PFSK-1 (cell line): ENCODE results near the gene IL20.

Experiments used
- FOXP2 ChIP-seq: optimal IDR thresholded peaks from 2 replicates; pipeline ENCODE3; 2011; ENCODE audit warnings: borderline replicate concordance, control low read depth, inconsistent platforms; ENCODE audit not compliant: insufficient read depth; ENCODE audit errors: extremely low read length, extremely low read depth
- POLR2AphosphoS5 ChIP-seq: IDR thresholded peaks from 2 replicates; pipeline ENCODE4 v1.6.1; 2012; ENCODE audit warnings: low read depth, mild to moderate bottlenecking, control low read depth, low read length, moderate library complexity
- REST ChIP-seq, 2 experiments: IDR thresholded peaks; 2 replicates each; pipeline versions ENCODE4 v1.6.1 to v1.8.0; 2011 to 2012; ENCODE audit warnings: low read depth in 2 of 2, low read length in 2 of 2, control low read depth in 1 of 2, inconsistent platforms in 1 of 2, mild to moderate bottlenecking in 1 of 2, moderate library complexity in 1 of 2; ENCODE audit not compliant: insufficient read depth in 1 of 2
- SIN3A ChIP-seq: IDR thresholded peaks from 2 replicates; pipeline ENCODE4 v1.6.1; 2012; ENCODE audit warnings: mild to moderate bottlenecking, low read length, moderate library complexity, borderline replicate concordance; ENCODE audit not compliant: insufficient read depth
- TAF1 ChIP-seq: IDR thresholded peaks from 2 replicates; pipeline ENCODE4 v1.6.1; 2012; ENCODE audit warnings: low read length, control low read depth, borderline replicate concordance; ENCODE audit not compliant: insufficient read depth

The IL20 gene

GRCh38 chr1:206891412-206891811 is 26.0 kb downstream of the IL20 start:
- TF ChIP-seq FOXP2: no peak

GRCh38 chr1:206892351-206892984 is 27.0 kb downstream of the IL20 start:
- no peak for TF ChIP-seq FOXP2
- TF ChIP-seq POLR2AphosphoS5: no peak
- TF ChIP-seq SIN3A: no peak
- TF ChIP-seq REST (IDR thresholded peaks at IDR 0.05; ENCODE audit: insufficient read depth in 1 of 2, low read depth in 2 of 2, low read length in 2 of 2): no peak
- no peak for TF ChIP-seq TAF1

- no peak for TF ChIP-seq REST (IDR thresholded peaks at IDR 0.05; ENCODE audit: insufficient read depth in 1 of 2, low read depth in 2 of 2, low read length in 2 of 2)
- no peak for TF ChIP-seq SIN3A
- TF ChIP-seq FOXP2: no peak
- no peak for TF ChIP-seq POLR2AphosphoS5
- no peak for TF ChIP-seq TAF1
Measured at GRCh38 chr1:206893380-206893779, 28.0 kb downstream of the IL20 start.

DNA sequence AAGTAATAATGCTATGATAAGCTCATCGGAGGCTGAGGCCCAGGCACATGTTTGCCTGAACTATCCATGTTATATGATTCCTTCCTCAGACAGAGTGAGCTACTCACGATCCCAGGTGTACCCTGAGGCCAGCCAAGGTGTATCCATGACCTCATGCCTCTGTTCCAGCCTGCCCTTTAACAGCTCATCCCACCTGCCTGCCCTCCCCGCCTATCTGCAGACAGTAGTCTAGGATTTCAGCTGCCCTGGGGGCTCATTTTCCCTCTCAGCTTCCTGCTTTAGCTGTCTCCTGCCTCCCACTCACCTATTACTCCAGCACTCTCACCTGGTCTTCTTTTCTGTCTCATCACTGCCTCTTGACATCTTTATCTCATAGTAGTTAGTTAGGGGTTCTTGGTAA is 29.9 kb downstream of the IL20 start:
- no peak for TF ChIP-seq TAF1
- no peak for TF ChIP-seq SIN3A
- TF ChIP-seq FOXP2: no peak
- no peak for TF ChIP-seq POLR2AphosphoS5
- TF ChIP-seq REST (IDR thresholded peaks at IDR 0.05; ENCODE audit: insufficient read depth in 1 of 2, low read depth in 2 of 2, low read length in 2 of 2): no peak

GRCh38 chr1:206895837-206896242 is 30.4 kb downstream of the IL20 start:
- TF ChIP-seq POLR2AphosphoS5 (no peak), FOXP2 (no peak), TAF1 (no peak), SIN3A (no peak), REST (IDR thresholded peaks at IDR 0.05; ENCODE audit: insufficient read depth in 1 of 2, low read depth in 2 of 2, low read length in 2 of 2) (no peak)
